GM21619 (cell line): ENCODE measurements around the gene ATF7.
"Not testable (repeated sequence)": the region's sequence is repeated elsewhere in the genome, so short reads cannot be mapped to it uniquely, and the experiment has no call there.

Experiments
- ATAC-seq: cut with Tn5 transposase; IDR thresholded peaks from one replicate; pipeline ENCODE4 v1.9.1; 2021; ENCODE audit not compliant: unreplicated experiment

ATF7 gene

DNA sequence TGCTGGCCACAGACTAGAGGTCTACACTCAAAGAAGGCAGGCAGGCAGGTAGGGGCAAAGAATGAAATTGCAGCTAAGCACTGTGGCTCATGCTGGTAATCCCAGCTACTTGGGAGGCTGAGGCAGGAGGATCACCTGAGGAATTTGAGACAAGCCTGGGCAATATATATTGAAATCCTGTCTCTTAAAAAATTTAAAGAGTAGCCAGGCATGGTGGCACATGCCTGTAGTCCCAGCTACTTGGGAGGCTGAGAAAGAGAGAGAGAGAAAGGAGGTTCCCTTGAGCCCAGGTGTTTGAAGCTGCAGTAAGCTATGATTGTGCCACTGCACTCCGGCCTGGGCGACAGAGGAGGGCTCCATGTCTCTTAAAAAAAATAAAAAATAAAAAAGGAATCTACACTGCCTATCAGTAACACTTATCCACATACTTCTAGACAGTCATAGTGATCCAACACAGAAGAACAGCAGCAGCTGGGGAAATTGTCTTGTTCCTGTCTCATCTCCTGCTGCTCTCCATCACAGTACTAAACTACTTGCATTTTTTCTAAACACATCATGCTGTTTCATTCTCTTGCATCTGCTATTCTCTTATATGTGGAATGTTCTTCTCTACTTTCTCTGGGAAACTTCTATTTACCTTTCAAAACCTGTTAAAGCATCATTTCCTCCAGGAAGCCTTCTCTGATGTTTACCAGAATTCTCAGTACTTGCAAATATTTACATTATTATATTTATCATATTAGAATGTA lies 57.2 kb downstream of the ATF7 start:
- no peak for ATAC-seq

DNA sequence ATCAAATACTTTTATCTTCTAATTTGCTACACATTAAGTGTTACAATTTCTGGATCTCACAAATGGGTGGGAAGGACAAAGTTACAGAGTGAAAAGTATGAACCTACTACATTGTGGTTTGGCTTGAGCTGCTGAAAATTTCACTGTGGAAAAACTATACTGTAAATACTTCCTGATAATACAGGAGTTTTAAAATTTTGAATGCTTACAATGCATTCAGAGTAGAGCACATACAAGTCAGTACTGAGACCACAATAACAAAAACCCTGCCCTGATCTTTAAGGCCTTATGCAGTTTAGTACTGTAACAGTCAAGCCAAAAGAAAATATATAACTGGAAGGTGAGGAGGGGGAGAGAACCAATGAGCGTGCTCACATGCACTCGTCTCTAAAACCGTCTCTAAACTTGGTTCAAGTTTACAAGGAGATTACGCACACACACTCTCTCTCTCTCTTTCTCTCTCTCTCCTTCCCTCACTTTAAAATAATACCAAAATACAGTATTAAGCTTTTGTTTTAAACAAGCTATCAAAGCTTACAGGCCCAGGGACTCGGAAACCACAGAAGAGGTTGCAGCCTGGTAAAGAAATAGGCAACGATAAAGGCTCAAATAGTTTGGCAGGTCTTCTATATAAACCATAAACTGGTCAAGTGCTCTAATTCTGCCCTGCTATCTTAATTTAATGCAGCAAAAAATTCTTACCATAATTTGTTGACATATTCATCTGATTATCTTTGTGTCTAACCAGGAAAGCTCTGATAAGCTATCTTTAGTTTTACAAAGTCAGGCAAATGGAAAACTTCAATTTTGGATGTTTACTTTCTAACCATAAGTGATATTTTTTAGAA lies 58.0 kb downstream of the ATF7 start:
- no peak for ATAC-seq

DNA sequence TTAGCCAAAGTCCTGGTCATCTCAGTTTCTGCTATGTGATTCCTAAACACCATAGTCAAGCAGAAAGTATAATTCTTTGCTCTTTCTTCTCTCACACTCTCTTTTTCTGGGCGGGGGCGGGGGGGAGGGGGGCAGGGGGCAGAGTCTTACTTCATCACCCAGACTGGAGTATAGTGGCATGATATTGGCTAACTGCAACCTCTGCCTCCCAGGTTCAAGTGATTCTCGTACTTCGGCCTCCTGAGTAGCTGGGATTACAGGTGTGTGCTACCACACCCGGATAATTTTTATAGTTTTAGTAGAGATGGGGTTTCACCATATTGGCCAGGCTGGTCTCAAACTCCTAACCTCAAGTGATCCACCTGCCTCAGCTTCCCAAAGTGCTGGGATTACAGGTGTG lies 60.8 kb downstream of the ATF7 start:
- not testable (repeated sequence) for ATAC-seq

DNA sequence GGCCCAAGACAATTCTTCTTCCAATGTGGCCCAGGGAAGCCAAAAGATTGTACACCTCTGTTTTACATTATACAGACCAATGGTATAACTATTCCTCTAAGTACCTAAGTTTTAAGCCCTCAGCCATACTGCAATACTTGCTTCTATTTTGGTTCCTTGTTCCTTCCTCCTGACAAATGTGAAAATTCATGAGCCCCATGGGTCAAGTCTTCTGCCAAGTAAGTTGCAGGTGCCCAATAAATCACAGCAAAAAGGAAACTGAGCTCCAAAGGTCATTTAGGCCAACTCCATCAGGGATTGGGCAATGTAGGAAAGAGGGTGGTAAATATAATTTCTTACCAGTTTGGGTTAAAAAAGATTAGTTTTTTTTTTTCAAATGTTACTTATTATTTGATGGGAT lies 61.2 kb downstream of the ATF7 start:
- ATAC-seq = no peak

DNA sequence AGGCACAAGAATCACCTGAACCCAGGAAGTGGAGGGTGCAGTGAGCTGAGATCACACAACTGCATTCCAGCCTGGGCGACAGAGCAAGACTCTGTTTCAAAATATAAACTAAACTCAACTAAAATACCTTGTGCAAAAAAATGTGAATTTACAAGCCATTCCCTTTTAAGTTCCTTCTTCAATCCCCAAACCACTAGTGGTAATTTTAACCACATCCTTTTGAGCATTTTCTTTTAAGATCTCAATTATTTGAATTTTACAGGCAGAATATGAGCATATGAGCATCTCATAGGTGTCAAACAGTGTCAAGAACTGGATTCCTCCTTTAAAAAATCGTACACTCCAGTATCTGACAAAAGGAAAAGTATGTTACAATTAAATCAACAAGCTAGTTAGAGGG lies 61.9 kb downstream of the ATF7 start:
- no peak for ATAC-seq

DNA sequence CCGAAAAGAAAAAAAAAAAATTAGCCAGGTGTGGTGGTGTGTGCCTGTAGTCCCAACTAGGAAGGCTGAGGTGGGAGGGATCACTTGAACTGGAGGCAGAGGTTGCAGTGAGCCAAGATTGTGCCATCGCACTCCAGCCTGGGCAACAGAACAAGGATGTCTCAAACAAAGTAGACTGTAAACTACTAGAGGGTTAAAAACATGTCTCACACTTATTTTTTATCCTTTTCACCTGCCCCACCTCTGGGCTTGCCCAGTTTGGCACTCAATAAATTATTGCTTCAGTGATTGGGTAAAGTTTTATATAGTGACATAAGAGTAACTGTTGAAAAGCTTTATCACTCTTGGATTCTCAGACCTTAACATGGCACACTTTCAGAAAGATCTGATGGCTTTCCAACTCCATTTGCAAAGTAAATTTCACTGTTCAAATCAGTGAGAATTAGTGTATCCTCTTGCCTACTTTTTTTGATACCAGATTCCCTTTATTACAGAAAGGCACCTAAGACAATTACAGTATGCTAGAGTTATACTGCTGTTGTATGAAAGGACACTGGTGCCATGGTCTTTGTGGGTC lies 62.6 kb downstream of the ATF7 start:
- no peak for ATAC-seq

DNA sequence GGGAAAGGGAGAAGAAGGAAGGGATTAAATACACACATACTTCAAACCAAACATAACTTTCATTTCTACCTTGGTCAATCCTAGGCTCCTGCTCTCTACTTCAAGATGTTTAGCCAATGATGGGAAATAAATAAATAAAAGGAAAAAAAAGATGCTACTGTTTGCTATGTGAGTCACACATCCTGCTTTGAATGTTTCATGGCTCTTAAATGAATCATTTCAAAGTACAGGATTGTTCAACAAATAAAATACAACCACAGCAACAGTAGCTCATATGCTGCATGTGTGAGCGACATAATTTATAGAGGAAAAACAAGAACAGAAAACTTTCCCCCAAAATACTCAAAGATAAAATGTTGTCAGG lies 64.6 kb downstream of the ATF7 start:
- no peak for ATAC-seq

DNA sequence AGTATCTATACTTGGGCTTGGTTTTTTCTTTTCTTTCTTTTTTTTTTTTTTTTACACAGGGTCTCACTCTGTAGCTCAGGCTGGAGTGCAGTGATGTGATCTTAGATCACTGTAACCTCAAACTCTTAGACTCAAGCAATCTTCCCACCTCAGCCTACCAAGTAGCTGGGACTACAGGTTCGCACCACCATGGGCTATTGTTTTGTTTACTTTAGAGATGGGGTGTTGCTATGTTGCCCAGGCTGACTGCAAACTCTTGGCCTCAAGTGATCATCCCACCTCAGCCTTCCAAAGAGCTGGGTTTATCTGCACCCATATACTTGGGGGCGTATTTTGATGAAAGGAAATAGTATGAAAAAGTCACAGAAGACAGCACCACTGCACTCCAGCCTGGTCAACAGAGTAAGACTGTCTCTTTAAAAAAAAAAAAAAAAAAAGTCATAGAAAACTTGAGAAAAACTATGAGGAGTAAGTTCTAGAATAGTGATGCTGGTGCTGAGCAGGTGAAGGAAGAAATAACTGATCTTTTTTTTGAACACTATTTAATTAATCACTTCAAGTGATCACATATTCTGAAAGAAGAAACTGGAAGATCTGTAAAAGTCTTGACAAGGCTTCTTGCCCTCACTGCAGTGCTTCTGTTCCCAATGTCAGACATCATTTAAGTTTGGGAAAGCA lies 65.1 kb downstream of the ATF7 start:
- no peak for ATAC-seq

DNA sequence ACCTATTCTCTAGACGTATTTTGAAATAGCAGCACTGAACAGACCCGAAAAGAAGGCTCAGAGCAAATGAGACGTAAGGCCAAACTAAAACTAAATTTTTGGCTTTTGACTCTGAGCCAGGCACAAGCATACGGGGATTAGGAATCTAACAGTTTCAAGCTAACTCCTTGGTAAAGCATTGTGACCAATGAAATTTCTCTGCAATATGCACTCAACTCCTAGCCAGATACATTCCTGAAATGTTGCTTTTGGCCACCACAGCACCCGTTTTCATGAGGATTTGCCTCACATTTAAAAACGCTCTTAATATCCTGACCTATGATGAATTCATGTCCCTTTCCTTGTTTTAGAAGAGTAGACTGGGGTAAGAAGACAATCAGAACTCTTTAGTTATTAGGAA lies 65.8 kb downstream of the ATF7 start:
- ATAC-seq = no peak

DNA sequence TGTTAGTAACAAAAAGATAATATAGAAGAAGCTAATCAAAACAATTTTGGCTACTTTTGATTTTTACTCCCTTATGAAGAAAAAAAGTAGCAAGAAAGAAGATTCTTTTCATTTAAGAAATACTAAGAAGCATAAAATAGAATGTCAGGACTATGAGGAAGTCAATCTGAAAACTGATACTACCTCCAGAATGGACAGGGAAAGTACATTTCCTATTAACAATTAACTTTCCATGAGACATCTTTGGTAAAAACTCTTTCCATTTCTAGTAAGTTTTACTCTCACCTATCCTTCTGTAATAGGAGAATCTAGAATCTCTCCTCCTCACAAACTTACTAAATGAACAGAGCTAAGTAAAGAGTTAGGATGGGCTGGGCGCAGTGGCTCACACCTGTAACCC lies 67.6 kb downstream of the ATF7 start:
- ATAC-seq = no peak

DNA sequence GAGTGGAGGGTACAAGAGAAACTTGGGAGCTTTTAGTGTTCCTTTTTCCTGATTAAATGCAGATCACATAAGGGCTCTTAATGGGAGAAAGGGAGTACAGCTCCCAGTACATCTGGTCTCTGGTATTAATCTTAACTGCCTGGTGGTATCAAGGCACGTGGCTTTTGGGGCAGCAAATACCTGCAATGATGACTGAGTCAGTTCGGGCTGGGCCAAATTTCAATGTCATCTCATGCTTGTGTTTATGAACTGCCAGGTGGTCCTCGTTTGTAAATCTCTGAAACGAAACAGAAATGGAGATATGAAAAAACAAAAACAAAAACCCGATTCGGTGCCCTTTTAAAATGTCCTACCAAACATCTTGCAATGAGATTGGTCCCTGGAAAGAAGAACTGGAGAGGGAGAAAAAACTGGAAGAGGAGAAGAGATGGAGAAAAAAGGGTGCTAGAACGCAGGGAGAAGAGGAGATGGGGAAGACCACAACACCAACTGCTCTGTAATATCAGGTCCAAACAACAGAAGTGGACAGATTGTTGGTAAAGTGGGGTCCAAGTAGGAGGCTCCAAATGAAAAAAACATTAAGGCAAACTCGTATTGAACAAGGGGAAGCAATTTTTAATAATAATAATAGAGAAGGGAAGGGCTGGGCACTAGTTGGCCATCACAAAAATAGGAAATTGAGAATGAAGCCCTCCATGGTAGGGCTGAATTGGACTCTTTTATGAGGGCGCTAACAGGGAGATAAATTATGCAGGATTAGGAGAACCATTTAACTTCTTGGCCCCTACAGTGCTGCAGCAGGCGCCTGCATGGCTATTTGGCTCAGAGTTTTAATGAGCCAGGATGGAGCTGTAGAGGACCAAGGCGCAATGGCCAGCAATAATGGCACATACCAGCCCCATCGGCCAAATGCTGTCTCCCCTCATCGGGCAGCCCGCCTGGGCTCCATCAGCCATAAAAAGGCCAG lies 73.5 kb downstream of the ATF7 start:
- no peak for ATAC-seq

DNA sequence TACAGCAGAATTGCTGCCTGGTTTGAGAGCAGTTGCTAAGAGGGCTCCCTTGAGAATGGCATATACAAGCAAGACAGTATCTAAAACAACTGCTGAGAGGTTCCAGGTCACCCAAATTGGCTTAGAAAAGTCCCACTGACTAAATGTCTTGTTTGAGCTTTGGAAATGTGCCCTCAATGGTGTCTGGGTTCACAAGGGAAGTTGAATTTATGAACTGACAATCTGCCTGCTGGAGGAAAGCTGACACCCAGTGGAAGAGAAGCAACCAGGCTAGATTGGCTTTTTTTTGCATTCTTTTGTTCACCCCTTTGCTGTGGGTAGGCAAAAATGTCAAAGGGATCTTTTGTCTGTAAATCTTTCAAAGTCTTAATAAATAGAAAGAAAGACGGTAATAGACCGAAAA lies 74.3 kb downstream of the ATF7 start:
- no peak for ATAC-seq

DNA sequence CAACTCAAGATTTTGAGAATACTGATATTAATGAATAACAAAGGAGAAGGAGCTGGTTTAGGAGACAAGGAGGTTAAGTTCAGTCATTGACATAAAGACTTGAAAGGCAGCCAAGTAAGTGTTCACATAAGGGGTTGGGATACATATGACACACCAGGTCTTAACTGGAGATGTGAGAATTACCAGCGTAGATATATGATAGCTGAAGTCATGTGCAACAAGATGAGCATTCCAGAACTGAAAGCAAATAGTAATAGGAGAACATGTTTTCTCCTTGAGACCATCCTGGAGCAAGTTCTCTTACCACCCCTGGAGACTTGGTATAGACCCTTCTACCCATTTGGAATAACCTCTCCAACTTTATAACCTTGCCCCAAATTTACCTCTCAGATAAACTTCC lies 75.6 kb downstream of the ATF7 start:
- ATAC-seq = no peak

DNA sequence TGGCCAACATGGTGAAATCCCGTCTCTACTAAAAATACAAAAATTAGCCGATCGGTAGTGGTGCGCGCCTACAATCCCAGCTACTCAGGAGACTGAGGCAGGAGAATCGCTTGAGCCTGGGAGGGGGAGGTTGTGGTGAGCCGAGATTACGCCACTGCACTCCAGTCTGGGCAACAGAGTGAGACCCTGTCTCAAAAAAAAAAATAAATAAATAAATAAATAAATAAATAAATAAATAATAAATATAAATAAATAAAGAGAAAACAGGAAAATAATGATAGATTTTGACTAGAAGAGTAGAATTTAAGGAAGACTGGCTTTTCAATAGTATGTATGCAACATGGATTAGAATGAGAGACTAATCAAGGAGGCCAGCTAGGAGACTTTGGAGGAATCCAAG lies 76.1 kb downstream of the ATF7 start:
- not testable (repeated sequence) for ATAC-seq

DNA sequence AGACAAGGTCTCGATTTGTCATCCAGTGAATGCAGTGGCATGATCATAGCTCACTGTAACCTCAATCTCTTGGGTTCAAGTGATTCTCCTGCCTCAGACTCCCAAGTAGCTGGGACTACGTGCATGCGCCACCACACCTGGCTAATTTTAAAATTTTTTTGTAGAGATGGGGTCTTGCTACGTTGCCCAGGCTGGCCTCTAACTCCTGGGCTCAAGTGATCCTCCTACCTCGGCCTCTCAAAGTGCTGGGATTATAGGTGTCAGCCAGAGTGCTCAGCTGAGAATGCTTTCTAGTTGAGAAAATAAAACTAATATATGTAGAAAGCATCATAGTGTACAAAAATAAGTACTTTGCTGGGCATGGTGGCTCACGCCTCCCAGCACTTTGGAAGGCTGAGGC lies 77.8 kb downstream of the ATF7 start:
- not testable (repeated sequence) for ATAC-seq

DNA sequence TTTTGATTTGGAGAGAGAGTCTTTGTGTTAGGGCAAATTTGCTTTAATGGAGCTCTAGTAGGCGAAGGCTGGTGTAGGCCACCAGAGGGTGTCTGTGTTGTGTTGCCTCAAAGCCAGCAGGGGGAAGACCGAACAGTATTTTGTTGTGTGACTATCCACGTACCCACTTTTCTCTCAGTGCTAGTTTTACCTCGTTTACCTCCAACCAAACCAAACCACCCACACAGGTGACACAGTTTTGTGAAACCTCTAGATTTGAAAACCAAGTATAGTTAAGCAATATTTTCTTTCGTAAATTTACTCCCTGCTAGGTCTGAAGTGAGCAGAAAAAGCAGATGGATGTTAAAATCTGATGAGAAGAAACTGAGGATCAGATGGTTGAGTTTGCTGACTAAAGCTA lies 82.6 kb downstream of the ATF7 start:
- ATAC-seq = no peak

DNA sequence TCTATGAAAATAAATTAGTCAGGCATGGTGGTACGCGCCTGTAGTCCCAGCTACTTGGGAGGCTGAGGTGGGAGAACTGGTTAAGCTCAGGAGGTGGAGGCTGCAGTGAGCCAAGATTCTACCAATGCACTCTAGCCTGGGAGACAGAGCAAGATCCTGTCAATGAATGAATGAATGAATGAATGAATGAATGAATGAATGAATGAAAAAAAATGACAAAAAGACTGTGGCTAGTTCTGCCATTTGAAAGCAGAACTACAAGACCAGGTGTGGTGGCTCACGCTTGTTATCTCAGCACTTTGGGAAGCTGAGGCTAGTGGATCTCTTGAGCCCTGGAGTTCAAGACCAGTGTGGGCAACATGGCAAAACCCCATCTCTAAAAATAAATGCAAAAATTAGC lies 86.7 kb downstream of the ATF7 start:
- ATAC-seq = no peak

DNA sequence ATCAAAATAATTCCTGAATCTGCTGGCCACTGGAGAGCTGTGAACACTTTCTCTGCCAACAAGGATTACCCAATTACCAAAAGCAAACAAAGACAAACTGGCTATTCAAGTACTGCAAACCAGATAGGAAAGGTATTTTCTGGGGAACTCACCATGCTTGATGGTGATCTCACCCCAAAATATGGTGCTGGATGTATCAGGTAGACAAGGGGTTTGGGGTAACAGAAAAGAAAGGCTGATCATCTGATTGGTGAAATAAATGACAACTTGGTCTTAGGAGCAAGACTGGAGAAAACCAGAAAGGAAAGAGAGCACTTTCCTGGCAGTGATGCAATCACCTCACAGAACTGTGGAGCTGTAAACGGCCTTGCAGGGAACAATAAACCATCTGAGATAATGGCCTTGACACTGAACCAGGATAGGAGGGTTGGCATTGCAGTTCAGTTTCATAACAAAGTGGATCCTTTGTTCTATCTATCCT lies 87.9 kb downstream of the ATF7 start:
- ATAC-seq = no peak

DNA sequence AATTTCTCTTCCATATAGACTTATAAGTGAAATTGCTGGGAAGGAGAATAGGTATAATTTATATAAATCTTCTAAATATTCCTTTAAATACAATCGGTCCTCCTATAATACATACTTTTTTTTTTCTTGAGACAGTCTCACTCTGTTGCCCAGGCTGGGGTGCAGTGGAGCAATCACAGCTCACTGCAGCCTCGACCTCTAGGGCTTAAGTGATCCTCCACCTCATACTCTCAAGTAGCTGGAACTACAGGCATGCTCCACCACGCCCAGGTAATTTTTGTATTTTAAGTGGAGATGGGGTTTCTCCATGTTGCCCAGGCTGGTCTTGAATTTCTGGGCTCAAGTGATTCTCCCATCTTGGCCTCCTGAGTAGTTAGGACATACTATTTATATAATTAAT lies 89.2 kb downstream of the ATF7 start:
- no peak for ATAC-seq

DNA sequence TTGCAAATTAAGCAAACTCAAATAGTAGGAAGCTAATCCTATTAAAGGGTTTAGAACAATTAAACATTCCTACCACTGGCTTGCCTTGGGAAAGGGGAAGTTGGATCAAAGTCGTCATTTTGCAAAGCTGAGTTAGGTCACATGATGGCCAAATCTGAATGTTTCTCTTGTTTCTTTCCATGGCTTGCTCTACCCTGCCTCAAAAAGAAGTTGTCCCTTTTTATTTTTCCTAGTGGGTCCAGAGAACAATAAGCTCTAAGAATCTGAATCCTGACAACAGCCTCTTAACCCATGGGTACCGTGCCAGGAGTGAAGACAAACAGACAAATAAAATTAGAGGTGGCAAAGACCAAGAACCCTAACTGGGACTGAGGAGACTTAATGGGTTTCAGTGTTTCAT lies 92.7 kb downstream of the ATF7 start:
- ATAC-seq = no peak
